Ovary (tissue), 3 donors: ENCODE data around the gene PXK.

Source experiments
- EP300 ChIP-seq: sonication (generic); formaldehyde crosslinking; IDR thresholded peaks from one replicate; pipeline ENCODE4 v1.6.1; 2017; ENCODE audit warnings: antibody characterized with exemption
- POLR2A ChIP-seq: fragments of 450-650 bp; IDR thresholded peaks from one replicate; pipeline ENCODE4 v1.6.1; 2017; ENCODE audit warnings: antibody characterized with exemption, mild to moderate bottlenecking, moderate library complexity
- TF ChIP-seq, protein P1 (sequence below), 3 donors: fragments of 450-650 bp in 2 of 3; fragments of 200-600 bp in 1 of 3; IDR thresholded peaks; one replicate each; pipeline versions ENCODE4 v1.5.1 to v1.8.0; 2016 to 2022; ENCODE audit warnings: antibody characterized with exemption in 3 of 3, mild to moderate bottlenecking in 1 of 3
- donor health status: DM: no; HTN: no; CAD: no.

- TF ChIP-seq, protein P1, sequence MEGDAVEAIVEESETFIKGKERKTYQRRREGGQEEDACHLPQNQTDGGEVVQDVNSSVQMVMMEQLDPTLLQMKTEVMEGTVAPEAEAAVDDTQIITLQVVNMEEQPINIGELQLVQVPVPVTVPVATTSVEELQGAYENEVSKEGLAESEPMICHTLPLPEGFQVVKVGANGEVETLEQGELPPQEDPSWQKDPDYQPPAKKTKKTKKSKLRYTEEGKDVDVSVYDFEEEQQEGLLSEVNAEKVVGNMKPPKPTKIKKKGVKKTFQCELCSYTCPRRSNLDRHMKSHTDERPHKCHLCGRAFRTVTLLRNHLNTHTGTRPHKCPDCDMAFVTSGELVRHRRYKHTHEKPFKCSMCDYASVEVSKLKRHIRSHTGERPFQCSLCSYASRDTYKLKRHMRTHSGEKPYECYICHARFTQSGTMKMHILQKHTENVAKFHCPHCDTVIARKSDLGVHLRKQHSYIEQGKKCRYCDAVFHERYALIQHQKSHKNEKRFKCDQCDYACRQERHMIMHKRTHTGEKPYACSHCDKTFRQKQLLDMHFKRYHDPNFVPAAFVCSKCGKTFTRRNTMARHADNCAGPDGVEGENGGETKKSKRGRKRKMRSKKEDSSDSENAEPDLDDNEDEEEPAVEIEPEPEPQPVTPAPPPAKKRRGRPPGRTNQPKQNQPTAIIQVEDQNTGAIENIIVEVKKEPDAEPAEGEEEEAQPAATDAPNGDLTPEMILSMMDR (IDR thresholded peaks at IDR 0.05), result no peak
- TF ChIP-seq POLR2A (no peak), EP300 (no peak)
These were observed 50.8 kb downstream of the PXK start for GRCh38 chr3:58383476-58383875.
